ENCODE data around the gene DGCR2.
"Not testable (repeated sequence)": the region's sequence is repeated elsewhere in the genome, so short reads cannot be mapped to it uniquely, and the experiment has no call there.

Gene DGCR2

DNA sequence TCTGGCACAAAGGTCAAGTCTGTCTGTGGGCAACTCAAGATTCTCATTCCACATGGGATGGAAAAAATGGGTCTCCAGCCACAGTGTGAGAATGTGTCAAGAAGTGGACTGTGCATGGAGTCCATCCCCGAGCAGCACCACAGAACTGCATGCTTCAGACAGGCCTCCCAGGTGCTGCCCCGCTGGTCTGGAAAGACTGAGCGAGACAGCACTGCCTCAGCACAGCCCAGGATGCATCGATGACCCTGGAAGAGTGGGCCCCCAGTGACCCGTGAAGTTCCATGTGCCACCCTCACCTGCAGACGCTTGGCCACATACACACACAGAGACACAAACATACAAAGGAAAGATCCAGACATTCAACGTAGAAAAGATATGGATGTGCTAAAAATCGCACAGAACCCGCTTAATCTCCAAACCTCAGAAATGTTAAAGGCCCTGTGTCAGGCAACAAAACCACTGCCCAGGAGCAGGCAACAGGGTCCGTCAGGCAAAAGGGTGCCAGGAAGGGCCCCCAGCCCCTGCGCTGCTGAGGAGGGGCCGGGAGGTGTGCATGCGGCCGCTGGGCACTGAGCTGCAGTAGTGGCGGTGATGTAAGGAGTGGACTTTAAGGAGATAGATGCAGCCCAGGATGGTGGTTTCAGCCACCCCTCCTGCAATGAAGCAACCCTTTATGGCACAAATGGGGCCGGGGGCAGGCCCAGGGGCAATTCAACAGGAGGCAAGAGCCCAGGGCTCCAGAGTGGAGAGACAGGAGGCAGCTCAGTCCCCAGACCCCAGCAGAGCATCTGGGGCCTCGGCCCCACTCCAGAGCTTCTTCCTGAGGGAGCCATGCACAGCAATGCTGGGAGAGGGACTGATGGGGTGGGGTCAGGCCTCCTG lies 84.7 kb downstream of the DGCR2 start:
- TF ChIP-seq EZH2phosphoT487 (IDR thresholded peaks at IDR 0.05; ENCODE audit: low read depth) = no peak
- TF ChIP-seq, protein P1, sequence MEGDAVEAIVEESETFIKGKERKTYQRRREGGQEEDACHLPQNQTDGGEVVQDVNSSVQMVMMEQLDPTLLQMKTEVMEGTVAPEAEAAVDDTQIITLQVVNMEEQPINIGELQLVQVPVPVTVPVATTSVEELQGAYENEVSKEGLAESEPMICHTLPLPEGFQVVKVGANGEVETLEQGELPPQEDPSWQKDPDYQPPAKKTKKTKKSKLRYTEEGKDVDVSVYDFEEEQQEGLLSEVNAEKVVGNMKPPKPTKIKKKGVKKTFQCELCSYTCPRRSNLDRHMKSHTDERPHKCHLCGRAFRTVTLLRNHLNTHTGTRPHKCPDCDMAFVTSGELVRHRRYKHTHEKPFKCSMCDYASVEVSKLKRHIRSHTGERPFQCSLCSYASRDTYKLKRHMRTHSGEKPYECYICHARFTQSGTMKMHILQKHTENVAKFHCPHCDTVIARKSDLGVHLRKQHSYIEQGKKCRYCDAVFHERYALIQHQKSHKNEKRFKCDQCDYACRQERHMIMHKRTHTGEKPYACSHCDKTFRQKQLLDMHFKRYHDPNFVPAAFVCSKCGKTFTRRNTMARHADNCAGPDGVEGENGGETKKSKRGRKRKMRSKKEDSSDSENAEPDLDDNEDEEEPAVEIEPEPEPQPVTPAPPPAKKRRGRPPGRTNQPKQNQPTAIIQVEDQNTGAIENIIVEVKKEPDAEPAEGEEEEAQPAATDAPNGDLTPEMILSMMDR (IDR thresholded peaks at IDR 0.05; ENCODE audit: low read depth, low read length) = no peak
- Histone ChIP-seq H3K27ac (ENCODE audit: low read length) (no peak overlapping the region), H2AFZ (ENCODE audit: low read depth, low read length) (no peak overlapping the region), H3K4me3 (ENCODE audit: low read length) (no peak overlapping the region), H3K36me3 (replicated peaks; ENCODE audit: low read depth, low read length) (peaks cover 12% of the 10 kb centered on the region), H3K4me2 (ENCODE audit: low read length) (no peak overlapping the region), H4K20me1 (ENCODE audit: insufficient read depth, low read length) (peaks cover 11% of the 10 kb centered on the region), H3K27me3 (ENCODE audit: low read depth, low read length) (no peaks in the 10 kb centered on the region), H3K79me2 (ENCODE audit: low read length) (no peaks in the 10 kb centered on the region), H3K9me3 (ENCODE audit: insufficient read depth, low read length) (no peaks in the 10 kb centered on the region), H3K9ac (ENCODE audit: low read length) (no peak overlapping the region), H3K4me1 (ENCODE audit: low read length) (no peaks in the 10 kb centered on the region)

DNA sequence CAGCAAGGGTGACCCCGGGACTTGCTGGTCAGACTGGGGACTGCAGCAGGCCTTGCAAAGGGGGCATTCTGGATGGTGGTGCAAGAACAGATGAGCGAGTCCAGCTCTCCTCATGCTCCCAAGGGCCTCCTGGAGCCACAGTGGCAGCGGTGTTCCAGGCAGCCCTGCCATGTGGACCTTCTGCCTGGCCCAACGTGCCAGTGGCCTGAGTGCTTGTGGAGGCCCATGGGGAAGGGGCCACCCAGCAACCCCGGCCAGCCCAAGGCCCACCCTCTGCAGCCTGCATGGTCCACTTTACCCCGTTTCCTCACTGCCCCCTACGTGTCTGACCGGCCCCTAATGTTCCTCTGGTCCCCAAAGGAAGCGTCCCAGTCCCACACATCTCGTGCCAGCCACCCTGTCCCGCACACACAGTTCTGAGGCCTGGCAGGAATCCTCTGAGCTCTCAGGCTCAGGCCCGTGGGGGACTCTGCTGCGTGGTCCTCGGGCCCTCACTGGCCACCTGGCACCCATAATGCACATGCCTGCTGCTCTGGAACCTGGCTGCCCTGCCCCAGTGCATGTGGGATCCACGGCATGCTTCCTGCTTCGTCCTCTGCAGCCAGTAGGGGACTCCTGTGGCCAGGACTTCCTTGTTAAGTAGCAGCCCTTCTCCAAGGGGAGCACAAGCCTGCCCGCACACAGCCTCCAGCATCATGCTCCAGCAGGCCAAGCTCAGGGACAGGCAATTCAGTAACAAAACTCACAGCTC lies 85.5 kb downstream of the DGCR2 start:
- H3K36me3 ChIP-seq (replicated peaks; ENCODE audit: low read depth, low read length) = peaks cover 10% of the 10 kb centered on the region
- H3K9ac ChIP-seq (ENCODE audit: low read length) = no peak overlapping the region
- no peaks in the 10 kb centered on the region for H3K9me3 ChIP-seq (ENCODE audit: insufficient read depth, low read length)
- no peaks in the 10 kb centered on the region for H3K4me1 ChIP-seq (ENCODE audit: low read length)
- H3K79me2 ChIP-seq (ENCODE audit: low read length) = no peaks in the 10 kb centered on the region
- H4K20me1 ChIP-seq (ENCODE audit: insufficient read depth, low read length) = peaks cover 11% of the 10 kb centered on the region
- H3K4me2 ChIP-seq (ENCODE audit: low read length) = no peak overlapping the region
- H3K27ac ChIP-seq (ENCODE audit: low read length) = no peak overlapping the region
- no peak for TF ChIP-seq EZH2phosphoT487 (IDR thresholded peaks at IDR 0.05; ENCODE audit: low read depth)
- TF ChIP-seq, protein P1 (IDR thresholded peaks at IDR 0.05; ENCODE audit: low read depth, low read length) = no peak
- no peaks in the 10 kb centered on the region for H3K27me3 ChIP-seq (ENCODE audit: low read depth, low read length)
- no peak overlapping the region for H2AFZ ChIP-seq (ENCODE audit: low read depth, low read length)
- H3K4me3 ChIP-seq (ENCODE audit: low read length) = no peak overlapping the region

DNA sequence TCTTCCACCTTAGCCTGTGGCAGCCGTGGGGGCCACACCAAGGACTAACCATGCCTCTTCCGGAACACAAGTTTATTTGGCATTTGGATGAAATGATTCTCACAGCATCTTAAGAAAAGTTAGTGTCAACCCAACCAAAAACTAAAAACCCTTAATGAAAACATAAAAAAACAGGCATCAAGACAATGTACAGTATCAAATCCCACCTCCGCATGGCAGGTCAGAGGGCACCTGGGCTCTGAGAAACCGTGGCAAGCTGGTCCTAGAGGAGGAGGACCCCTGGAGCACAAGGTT lies 86.0 kb downstream of the DGCR2 start:
- H3K4me1 ChIP-seq (ENCODE audit: low read length) = no peaks in the 10 kb centered on the region
- no peak overlapping the region for H3K4me2 ChIP-seq (ENCODE audit: low read length)
- peaks cover 7% of the 10 kb centered on the region for H3K36me3 ChIP-seq (replicated peaks; ENCODE audit: low read depth, low read length)
- no peak overlapping the region for H2AFZ ChIP-seq (ENCODE audit: low read depth, low read length)
- peaks cover 11% of the 10 kb centered on the region for H4K20me1 ChIP-seq (ENCODE audit: insufficient read depth, low read length)
- no peaks in the 10 kb centered on the region for H3K27me3 ChIP-seq (ENCODE audit: low read depth, low read length)
- TF ChIP-seq, protein P1 (IDR thresholded peaks at IDR 0.05; ENCODE audit: low read depth, low read length) = no peak
- no peak for TF ChIP-seq EZH2phosphoT487 (IDR thresholded peaks at IDR 0.05; ENCODE audit: low read depth)
- no peaks in the 10 kb centered on the region for H3K79me2 ChIP-seq (ENCODE audit: low read length)
- H3K27ac ChIP-seq (ENCODE audit: low read length) = no peak overlapping the region
- no peak overlapping the region for H3K4me3 ChIP-seq (ENCODE audit: low read length)
- H3K9ac ChIP-seq (ENCODE audit: low read length) = no peak overlapping the region
- no peaks in the 10 kb centered on the region for H3K9me3 ChIP-seq (ENCODE audit: insufficient read depth, low read length)

DNA sequence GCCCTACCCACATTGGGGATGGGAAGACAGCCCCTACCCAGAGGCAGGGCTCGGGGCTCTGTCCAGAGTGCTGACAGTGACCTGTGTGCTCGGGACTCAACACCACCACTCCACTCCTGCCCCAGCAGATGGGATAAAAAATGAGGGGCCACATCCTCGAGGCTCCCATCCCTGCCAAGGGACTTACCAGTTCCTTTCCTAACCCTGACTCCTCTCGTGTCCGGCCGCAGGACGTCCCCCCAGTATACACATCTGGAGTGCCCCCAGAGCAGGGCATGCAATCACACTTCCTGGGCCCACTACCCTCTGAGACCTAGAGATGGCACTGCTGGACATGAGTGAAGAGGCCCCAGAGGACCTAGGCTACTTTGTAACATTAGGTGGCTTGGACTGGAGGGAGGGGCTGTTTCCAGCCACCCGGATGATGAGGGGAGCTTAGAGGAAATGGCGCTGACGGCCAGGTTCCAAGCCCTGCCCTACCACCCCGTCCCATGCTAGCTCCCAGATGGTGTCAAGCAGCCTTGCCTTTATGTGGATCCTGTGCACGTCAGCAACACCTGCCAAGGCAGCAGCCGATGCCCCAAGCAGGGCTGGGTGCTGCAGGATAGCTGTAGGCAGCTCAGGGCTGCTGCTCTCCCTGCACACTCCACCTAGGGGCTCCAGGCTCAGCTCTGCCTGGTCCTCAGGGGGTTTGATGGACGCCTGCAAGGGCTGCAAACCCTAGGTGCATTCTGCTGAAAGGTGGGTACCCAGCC lies 86.6 kb downstream of the DGCR2 start:
- Histone ChIP-seq H3K4me3 (ENCODE audit: low read length) (no peak overlapping the region), H3K9ac (ENCODE audit: low read length) (no peak overlapping the region), H3K27ac (ENCODE audit: low read length) (no peak overlapping the region), H3K4me1 (ENCODE audit: low read length) (no peaks in the 10 kb centered on the region), H3K9me3 (ENCODE audit: insufficient read depth, low read length) (no peaks in the 10 kb centered on the region), H3K79me2 (ENCODE audit: low read length) (no peaks in the 10 kb centered on the region), H3K4me2 (ENCODE audit: low read length) (no peak overlapping the region), H3K27me3 (ENCODE audit: low read depth, low read length) (no peaks in the 10 kb centered on the region), H4K20me1 (ENCODE audit: insufficient read depth, low read length) (peaks cover 11% of the 10 kb centered on the region), H2AFZ (ENCODE audit: low read depth, low read length) (no peak overlapping the region), H3K36me3 (replicated peaks; ENCODE audit: low read depth, low read length) (peaks cover 7% of the 10 kb centered on the region)
- no peak for TF ChIP-seq EZH2phosphoT487 (IDR thresholded peaks at IDR 0.05; ENCODE audit: low read depth)
- TF ChIP-seq, protein P1 (IDR thresholded peaks at IDR 0.05; ENCODE audit: low read depth, low read length) = peak; percentile 11; the same call in 1 of the 2 replicates

DNA sequence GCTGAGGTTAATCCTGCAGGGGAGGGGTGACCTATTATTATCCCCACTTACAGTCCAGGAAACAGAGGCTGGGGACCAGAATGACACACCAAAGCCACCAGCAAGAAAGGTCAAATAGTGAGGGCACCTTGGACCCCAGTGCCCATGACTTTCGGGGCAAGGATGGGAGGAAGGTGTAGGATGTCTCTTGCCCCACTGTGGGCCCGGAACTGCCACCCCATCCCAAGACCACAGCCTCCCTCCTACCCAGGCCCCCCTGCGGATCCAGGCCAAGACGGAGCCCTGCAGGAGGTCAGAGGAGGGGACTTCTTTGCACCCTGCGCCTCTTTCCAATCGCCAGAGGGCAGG lies 87.1 kb downstream of the DGCR2 start:
- H3K79me2 ChIP-seq (ENCODE audit: low read length); H3K27ac ChIP-seq (ENCODE audit: low read length); H2AFZ ChIP-seq (ENCODE audit: low read depth, low read length); H3K4me3 ChIP-seq (ENCODE audit: low read length); H3K36me3 ChIP-seq (replicated peaks; ENCODE audit: low read depth, low read length); H3K4me2 ChIP-seq (ENCODE audit: low read length); H3K27me3 ChIP-seq (ENCODE audit: low read depth, low read length); H3K4me1 ChIP-seq (ENCODE audit: low read length); H3K9me3 ChIP-seq (ENCODE audit: insufficient read depth, low read length); H3K9ac ChIP-seq (ENCODE audit: low read length): not testable (repeated sequence)
- H4K20me1 ChIP-seq (ENCODE audit: insufficient read depth, low read length) = peaks cover 11% of the 10 kb centered on the region

All from OCI-LY3 (cell line).